GM21619 (cell line): ENCODE measurements around the gene LZTR1.

ENCODE experiments used
- ATAC-seq: cut with Tn5 transposase; IDR thresholded peaks from one replicate; pipeline ENCODE4 v1.9.1; 2021; ENCODE audit not compliant: unreplicated experiment

The LZTR1 gene

GRCh38 chr22:20979940-20980453, 2.1 kb upstream of the LZTR1 start:
- no peak for ATAC-seq

DNA sequence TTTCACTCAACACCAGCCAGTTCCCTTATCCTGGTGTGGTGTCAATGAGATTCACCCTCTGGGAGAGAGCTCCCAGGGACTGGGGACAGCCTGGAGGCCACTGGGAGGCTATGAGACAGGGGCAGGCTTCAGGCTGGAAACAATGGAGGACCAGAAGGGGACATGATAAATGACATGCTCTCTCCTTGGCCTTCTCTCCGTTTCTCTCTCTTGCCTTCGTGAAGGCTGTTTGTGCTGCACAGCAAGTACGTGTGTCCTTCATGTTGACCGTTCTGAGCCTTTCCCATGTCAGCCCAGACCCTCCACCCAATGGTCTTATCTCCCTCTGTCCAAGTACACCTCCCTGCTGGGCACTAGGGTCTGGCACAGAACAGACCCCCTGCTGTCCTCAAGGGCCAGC, 1.6 kb upstream of the LZTR1 start:
- ATAC-seq = no peak

GRCh38 chr22:20980938-20981722, 967 bp upstream of the LZTR1 start:
- no peak for ATAC-seq

DNA sequence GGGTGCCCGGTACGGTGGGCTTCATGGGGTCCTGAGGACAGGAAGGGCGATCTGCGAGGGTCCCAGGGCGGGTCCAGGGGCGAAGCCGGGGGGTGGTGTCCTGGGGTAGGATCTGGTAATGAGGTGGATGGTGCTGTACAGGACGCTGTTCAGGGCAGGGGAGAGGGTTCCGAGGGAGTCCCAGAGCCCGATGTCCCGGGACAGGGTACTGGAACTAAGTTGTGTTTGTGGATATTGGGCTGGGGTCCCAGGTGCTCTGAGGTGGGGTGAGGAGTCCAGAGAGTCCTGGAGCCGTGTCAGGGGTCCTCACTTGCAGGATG, 426 bp downstream of the LZTR1 start:
- ATAC-seq = peak; percentile 17

- no peak for ATAC-seq
Observed at GRCh38 chr22:20983081-20983771, 1.1 kb downstream of the LZTR1 start.

DNA sequence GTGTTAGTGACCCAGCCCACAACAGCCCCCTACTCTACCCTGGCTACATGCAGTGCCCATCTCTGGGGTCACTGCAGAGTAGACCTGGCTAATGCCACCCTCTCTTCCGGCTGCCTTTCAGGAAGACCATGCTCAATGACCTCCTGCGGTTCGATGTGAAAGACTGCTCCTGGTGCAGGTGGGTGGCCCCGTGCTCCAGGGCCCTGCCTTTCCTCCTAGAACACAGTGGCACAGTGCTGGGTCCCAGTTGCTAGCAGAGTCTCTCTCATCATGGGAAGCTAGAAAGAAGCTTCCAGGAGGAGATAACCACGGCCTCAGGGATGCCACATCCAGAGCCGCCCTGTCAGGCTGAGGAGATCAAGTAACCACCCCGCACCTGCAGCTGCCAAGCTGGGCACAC, 3.6 kb downstream of the LZTR1 start:
- no peak for ATAC-seq

GRCh38 chr22:20986365-20986764, 4.3 kb downstream of the LZTR1 start:
- no peak for ATAC-seq

- ATAC-seq = no peak
Observed at GRCh38 chr22:20987375-20987774, 5.3 kb downstream of the LZTR1 start.

- no peak for ATAC-seq
Observed at GRCh38 chr22:20988573-20989322, 6.7 kb downstream of the LZTR1 start.

DNA sequence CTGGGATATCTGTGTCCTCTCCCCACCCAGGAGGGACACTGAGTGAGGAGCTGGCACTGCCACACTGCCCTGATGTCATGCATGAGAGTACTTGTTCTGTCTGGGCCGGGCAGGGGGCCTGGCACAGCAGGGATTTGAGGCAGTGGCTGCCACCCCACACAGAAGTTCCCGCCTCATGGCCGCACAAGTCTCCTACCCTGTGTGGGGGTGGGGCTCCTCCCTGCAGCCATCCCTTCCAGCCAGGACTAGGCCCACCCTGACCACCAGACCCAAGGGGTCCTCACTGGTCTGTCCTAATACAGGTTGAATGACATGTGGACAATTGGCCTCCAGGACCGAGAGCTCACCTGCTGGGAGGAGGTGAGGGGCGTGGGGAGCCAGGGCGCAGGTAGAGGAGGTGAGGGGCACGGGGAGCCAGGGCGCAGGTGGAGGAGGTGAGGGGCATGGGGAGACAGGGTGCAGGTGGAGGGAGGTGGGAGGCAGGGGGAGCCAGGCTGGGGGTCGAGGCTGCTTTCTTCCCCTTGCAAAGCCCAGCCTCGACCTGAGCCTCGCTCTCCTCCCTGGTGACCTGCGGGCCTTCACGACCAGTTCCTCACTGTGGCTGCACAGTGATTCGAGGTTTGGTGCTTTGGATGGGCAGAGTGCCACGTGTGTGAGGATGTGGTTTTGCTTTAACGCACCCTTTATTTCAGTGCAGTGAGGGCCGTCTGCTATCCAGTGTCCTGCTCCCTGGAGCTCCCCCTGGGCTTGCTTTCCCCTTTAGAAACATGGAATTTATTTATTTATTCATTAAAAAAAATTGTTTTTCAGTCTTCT, 7.4 kb downstream of the LZTR1 start:
- no peak for ATAC-seq

DNA sequence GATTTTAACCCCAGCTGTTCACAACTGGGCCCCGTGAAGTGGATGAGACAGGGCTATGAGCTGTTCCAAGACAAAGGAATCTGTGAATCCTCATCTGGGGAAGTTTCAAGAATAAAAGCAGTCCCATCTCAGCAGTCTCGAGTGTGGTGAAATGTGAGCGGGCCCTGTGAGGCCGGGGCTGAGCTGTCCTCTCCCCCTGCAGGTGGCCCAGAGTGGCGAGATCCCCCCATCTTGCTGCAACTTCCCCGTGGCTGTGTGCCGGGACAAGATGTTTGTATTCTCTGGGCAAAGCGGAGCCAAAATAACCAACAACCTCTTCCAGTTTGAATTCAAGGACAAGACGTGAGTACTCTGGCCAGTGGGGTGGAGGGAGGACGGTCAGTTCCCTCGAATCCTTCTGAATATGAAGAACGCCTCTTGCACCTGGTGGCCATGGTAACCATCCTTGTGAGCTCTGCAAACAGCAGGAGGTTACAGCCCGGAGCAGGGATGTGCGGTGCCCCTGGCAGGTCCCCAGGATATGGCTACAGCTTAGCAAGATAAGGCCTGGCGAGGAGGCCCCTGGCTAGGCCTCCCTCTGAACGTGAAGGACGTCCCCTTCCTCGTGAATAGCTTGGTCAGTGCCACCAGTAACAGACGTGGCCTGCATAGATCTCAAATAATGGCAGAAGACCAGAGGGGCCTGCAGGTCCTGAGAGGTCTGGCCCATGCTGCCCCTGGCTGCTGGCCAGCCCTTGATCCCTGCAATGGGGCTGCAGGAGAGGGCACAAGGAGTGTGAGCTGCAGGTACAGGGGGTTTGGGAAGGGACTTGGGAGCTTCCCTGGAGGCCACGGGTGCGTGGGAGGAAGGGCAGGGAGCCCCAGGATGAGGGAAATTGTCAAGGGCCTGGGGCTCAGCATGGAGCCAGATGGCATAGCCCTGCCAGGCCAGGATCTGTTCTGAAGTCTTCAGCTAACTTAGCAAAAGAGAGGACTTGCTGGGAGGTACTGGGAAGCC, 8.4 kb downstream of the LZTR1 start:
- no peak for ATAC-seq

DNA sequence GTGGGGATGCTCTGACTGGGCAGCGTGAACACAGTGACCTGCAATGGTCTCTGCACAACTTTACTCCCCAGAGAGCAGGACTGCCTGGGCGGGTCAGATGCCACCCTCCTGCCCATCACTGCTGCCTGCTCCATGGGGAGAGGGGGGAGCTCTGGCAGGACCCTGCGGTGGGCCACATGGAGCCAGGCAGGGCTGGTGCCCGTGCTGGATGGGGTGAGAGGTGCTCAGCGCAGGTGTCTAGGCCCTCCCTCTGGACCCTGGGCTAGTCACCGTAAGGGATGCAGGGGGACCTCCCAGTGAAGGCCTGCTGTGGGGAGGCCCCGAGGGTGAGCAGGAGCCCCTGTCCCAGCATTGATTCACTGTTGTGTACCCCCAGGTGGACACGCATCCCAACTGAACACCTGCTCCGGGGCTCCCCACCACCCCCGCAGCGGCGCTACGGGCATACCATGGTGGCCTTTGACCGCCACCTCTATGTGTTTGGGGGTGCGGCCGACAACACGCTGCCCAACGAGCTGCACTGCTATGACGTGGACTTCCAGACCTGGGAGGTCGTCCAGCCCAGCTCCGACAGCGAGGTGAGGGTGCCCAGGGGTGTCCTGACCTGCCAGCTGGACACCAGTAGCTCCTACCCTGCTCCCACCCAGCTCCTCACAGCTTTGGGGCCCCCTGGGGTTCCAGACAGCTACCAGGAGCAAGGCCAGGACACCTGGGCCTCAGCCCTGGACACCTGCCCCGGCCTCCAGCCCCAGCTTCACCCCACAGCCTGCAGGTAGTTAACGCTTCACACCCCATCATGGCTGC, 9.4 kb downstream of the LZTR1 start:
- ATAC-seq = no peak

DNA sequence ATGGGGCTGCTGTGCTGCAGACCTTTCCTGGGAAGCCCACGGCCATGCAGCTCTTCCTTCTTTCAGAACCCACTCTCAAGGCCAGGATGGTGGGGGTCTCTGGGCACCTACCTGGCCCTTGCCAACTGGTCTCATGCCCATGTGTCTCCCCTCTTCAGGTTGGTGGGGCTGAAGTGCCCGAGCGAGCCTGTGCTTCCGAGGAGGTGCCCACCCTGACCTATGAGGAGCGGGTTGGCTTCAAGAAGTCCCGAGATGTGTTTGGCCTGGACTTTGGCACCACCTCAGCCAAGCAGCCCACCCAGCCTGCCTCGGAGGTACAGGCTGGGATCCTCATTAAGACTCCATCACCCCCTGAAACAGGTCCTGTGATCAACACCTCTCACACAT, 10.0 kb downstream of the LZTR1 start:
- no peak for ATAC-seq

- no peak for ATAC-seq
Observed at GRCh38 chr22:20992456-20993303, 10.6 kb downstream of the LZTR1 start.

- no peak for ATAC-seq
Observed at GRCh38 chr22:20993304-20994127, 11.4 kb downstream of the LZTR1 start.

- ATAC-seq = no peak
Observed at GRCh38 chr22:20994128-20994901, 12.2 kb downstream of the LZTR1 start.

DNA sequence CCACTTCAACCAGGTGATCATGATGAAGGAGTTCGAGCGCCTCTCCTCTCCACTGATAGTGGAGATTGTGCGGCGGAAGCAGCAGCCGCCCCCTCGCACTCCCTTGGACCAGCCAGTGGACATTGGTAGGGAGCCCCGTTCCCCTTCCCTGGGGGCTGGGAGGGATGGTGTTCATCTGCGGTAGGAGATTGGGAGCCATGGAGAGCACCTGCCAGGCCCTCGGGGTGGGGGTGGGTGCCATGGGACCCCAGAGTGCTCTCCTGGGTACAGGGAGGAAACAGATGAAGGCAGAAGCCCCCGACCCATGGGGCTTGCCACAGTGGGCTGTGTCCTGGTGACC, 12.8 kb downstream of the LZTR1 start:
- ATAC-seq = no peak
